HepG2 (cell line): ENCODE results near the gene RAB27B. TPM values are rescaled to one million over a fixed set of nuclear protein-coding genes. Genes with fewer than 3 reads are reported as not detected.

ENCODE experiments used
- ATAC-seq: fragments of 200-7000 bp; cut with Tn5 transposase; 3 replicates; pipeline ENCODE4 v1.9.1; 2020; ENCODE audit warnings: mild to moderate bottlenecking, moderate library complexity
- BruUV-seq: library from RNA; stranded (reverse); fragments of 400-500 nt; replicated peaks from 2 replicates; lab custom pipeline; 2021; lab: Mats Ljungman, UMichigan
- CTCF ChIA-PET: fragments of 300-600 bp; formaldehyde crosslinking; extraction: SDS; loops from one replicate; lab custom pipeline; 2021; ENCODE audit warnings: low total read pairs, inconsistent platforms, low intra/inter-chr PET ratio; lab: Yijun Ruan, JAX
- POLR2A ChIA-PET: fragments of 350-600 bp; sonication (Branson Sonifier 250); formaldehyde crosslinking; loops from one replicate; lab custom pipeline; 2020; ENCODE audit warnings: antibody characterized with exemption, inconsistent platforms; lab: Yijun Ruan, JAX
- DNase-seq: peaks from one replicate; pipeline ENCODE4 v3.0.0-alpha.2; 2015; ENCODE audit warnings: low spot score
- FAIRE-seq: peaks from 3 replicates; lab custom pipeline; 2011; peaks lifted over from hg19 to GRCh38; lab: Jason Lieb, UNC
- H2AFZ ChIP-seq: one replicate; pipeline ENCODE4 v1.6.1; 2011; ENCODE audit warnings: low read length, inconsistent platforms
- H3K27ac ChIP-seq: fragments of 300-600 bp; 3 replicates; pipeline ENCODE4 v1.8.0; 2011; ENCODE audit warnings: mixed run types, mild to moderate bottlenecking, mixed read lengths, low read length, inconsistent platforms; ENCODE audit not compliant: insufficient read depth; ENCODE audit errors: extremely low read length
- H3K27me3 ChIP-seq, 2 experiments: fragments of 200-600 bp in 1 of 2; 2 replicates in 1 of 2; 3 replicates in 1 of 2; pipeline versions ENCODE4 v1.6.0 to v1.8.0; 2011; ENCODE audit warnings: low read length in 2 of 2, mild to moderate bottlenecking in 2 of 2, moderate library complexity in 2 of 2, inconsistent platforms in 1 of 2; ENCODE audit not compliant: insufficient read depth in 2 of 2, control insufficient read depth in 1 of 2
- H3K36me3 ChIP-seq, 2 experiments: fragments of 200-600 bp in 1 of 2; replicated peaks in 1 of 2; 2 replicates in 1 of 2; 3 replicates in 1 of 2; pipeline versions ENCODE4 v1.5.1 to v1.8.0; 2011; ENCODE audit warnings: low read length in 2 of 2, inconsistent platforms in 1 of 2; ENCODE audit not compliant: insufficient read depth in 2 of 2, control insufficient read depth in 1 of 2
- H3K4me1 ChIP-seq: 2 replicates; pipeline ENCODE4 v1.5.1; 2012; ENCODE audit warnings: low read length, inconsistent platforms; ENCODE audit not compliant: insufficient read depth
- H3K4me2 ChIP-seq: 2 replicates; pipeline ENCODE4 v1.6.0; 2011; ENCODE audit warnings: low read depth, low read length, inconsistent platforms
- H3K4me3 ChIP-seq, 3 experiments: fragments of 200-600 bp in 1 of 3; sonication (generic), shearing (Covaris generic) in 1 of 3; replicated peaks in 1 of 3; 2 replicates each; pipeline ENCODE4 v1.5.1; 2011 to 2016; ENCODE audit warnings: low read length in 3 of 3, inconsistent platforms in 2 of 3, low read depth in 2 of 3, mild to moderate bottlenecking in 2 of 3, control low read depth in 1 of 3, mixed read lengths in 1 of 3; ENCODE audit not compliant: insufficient read depth in 1 of 3
- H3K79me2 ChIP-seq: one replicate; pipeline ENCODE4 v1.6.1; 2011; ENCODE audit warnings: low read length, inconsistent platforms; ENCODE audit not compliant: insufficient read depth
- H3K9ac ChIP-seq: 2 replicates; pipeline ENCODE4 v1.6.0; 2011; ENCODE audit warnings: mild to moderate bottlenecking, low read depth, low read length, inconsistent platforms; ENCODE audit not compliant: insufficient read depth
- H3K9me3 ChIP-seq: 2 replicates; pipeline ENCODE4 v1.5.1; 2012; ENCODE audit warnings: mild to moderate bottlenecking, low read length
- H4K20me1 ChIP-seq: 2 replicates; pipeline ENCODE4 v1.6.0; 2011; ENCODE audit warnings: inconsistent platforms, mild to moderate bottlenecking, low read length, moderate library complexity; ENCODE audit not compliant: insufficient read depth
- ARNT2 ChIP-seq: sonication (generic); formaldehyde crosslinking; IDR thresholded peaks from 2 replicates; pipeline ENCODE4 v1.8.0; 2022; ENCODE audit warnings: mild to moderate bottlenecking, low read depth, missing genetic modification reagents, moderate library complexity
- DDIT3 ChIP-seq: sonication (generic); formaldehyde crosslinking; IDR thresholded peaks from 2 replicates; pipeline ENCODE4 v1.4.0; 2020; ENCODE audit warnings: mild to moderate bottlenecking, missing genetic modification reagents
- ELF4 ChIP-seq: sonication (generic); formaldehyde crosslinking; IDR thresholded peaks from 2 replicates; pipeline ENCODE4 v1.5.0; 2020; ENCODE audit warnings: missing genetic modification reagents, mild to moderate bottlenecking, moderate library complexity, borderline replicate concordance
- IRF9 ChIP-seq: sonication (generic); formaldehyde crosslinking; IDR thresholded peaks from 2 replicates; pipeline ENCODE4 v1.8.0; 2022; ENCODE audit warnings: missing genetic modification reagents, mild to moderate bottlenecking, borderline replicate concordance
- ISX ChIP-seq: sonication (generic); formaldehyde crosslinking; conservative IDR thresholded peaks from 2 replicates; pipeline ENCODE4 v1.5.0; 2020; ENCODE audit warnings: missing genetic modification reagents
- MBNL3 ChIP-seq: fragments of 250-450 bp; sonication (Bioruptor Pico); conservative IDR thresholded peaks from 2 replicates; pipeline ENCODE4 v1.8.0; 2022; ENCODE audit warnings: mild to moderate bottlenecking, inconsistent platforms
- MED13 ChIP-seq: sonication (generic); formaldehyde crosslinking; IDR thresholded peaks from 2 replicates; pipeline ENCODE4 v1.5.0; 2020; ENCODE audit warnings: missing genetic modification reagents
- MXI1 ChIP-seq: IDR thresholded peaks from 3 replicates; pipeline ENCODE4 v1.6.1; 2012; ENCODE audit warnings: low read depth, low read length, inconsistent platforms, borderline replicate concordance
- RXRA ChIP-seq: sonication (generic); formaldehyde crosslinking; IDR thresholded peaks from 2 replicates; pipeline ENCODE4 v1.5.1; 2020; ENCODE audit warnings: missing genetic modification reagents
- TP53 ChIP-seq: sonication (generic); formaldehyde crosslinking; conservative IDR thresholded peaks from 2 replicates; pipeline ENCODE4 v1.4.0; 2020; ENCODE audit warnings: missing genetic modification reagents
- ZBTB21 ChIP-seq: sonication (generic); formaldehyde crosslinking; IDR thresholded peaks from 2 replicates; pipeline ENCODE4 v1.4.0; 2020; ENCODE audit warnings: missing genetic modification reagents
- ZNF160 ChIP-seq: sonication (generic); formaldehyde crosslinking; IDR thresholded peaks from 2 replicates; pipeline ENCODE4 v1.8.0; 2022; ENCODE audit warnings: mild to moderate bottlenecking, inconsistent platforms, missing genetic modification reagents
- ZNF317 ChIP-seq: sonication (generic); formaldehyde crosslinking; IDR thresholded peaks from 2 replicates; pipeline ENCODE4 v1.5.0; 2020; ENCODE audit warnings: mild to moderate bottlenecking, missing genetic modification reagents
- ZNF34 ChIP-seq: sonication (generic); formaldehyde crosslinking; IDR thresholded peaks from 2 replicates; pipeline ENCODE4 v1.4.0; 2020; ENCODE audit warnings: mild to moderate bottlenecking, missing genetic modification reagents, borderline replicate concordance
- ZNF580 ChIP-seq: IDR thresholded peaks from 2 replicates; pipeline ENCODE4 v1.6.1; 2016; ENCODE audit warnings: low read depth, borderline replicate concordance
- ZNF687 ChIP-seq: sonication (generic); formaldehyde crosslinking; IDR thresholded peaks from 2 replicates; pipeline ENCODE4 v1.5.1; 2020; ENCODE audit warnings: mild to moderate bottlenecking, missing genetic modification reagents, moderate library complexity
- ZNF773 ChIP-seq: sonication (generic); formaldehyde crosslinking; IDR thresholded peaks from 2 replicates; pipeline ENCODE4 v1.4.0; 2020; ENCODE audit warnings: missing genetic modification reagents, borderline replicate concordance
- ZSCAN21 ChIP-seq: sonication (generic); formaldehyde crosslinking; IDR thresholded peaks from 2 replicates; pipeline ENCODE4 v1.8.0; 2022; ENCODE audit warnings: mild to moderate bottlenecking, missing genetic modification reagents, moderate library complexity, borderline replicate concordance
- ZSCAN29 ChIP-seq: sonication (generic); formaldehyde crosslinking; conservative IDR thresholded peaks from 2 replicates; pipeline ENCODE4 v1.4.0; 2020; ENCODE audit warnings: mild to moderate bottlenecking, missing genetic modification reagents
- WGBS: methylation state at CpG from one replicate; pipeline ENCODE4 v1.1.6; 2017; ENCODE audit warnings: low lambda C conversion rate; 5-methylcytosine and 5-hydroxymethylcytosine counted together
- in situ Hi-C: cut with HindIII; loops from 2 replicates; pipeline ENCODE4 v1.10.0; 2017; ENCODE audit warnings: low pct_unique_long_range_greater_than_20kb; ENCODE audit not compliant: extremely low pct_ligation_motif_present
- intact Hi-C: fragments of 100-400 bp; cut with micrococcal nuclease; formaldehyde crosslinking; loops from one replicate; pipeline ENCODE4 v1.10.0; 2022; ENCODE audit not compliant: unreplicated experiment
- polyA plus RNA-seq, 8 experiments: library from polyadenylated mRNA; depleted of rRNA in 3 of 8; stranded (reverse) in 7 of 8; unstranded in 1 of 8; fragments of >200 nt; fragmentation: Illumina TruSeq in 4 of 8; extraction: Trizol in 4 of 8; gene quantifications; 2 replicates each; pipeline versions ENCODE4 v1.2.1 to v1.2.3, GENCODE V29; 2011 to 2016; ENCODE audit warnings: low read depth in 4 of 8, missing spikeins in 1 of 8, mixed read lengths in 1 of 8; ENCODE audit not compliant: insufficient read depth in 1 of 8
- total RNA-seq, 5 experiments: library from RNA; depleted of rRNA; stranded (reverse); fragments of >200 nt; fragmentation: Illumina TruSeq; extraction: Trizol; gene quantifications; 2 replicates each; pipeline ENCODE4 v1.2.3, GENCODE V29; 2016; ENCODE audit warnings: low read depth in 1 of 5

RAB27B gene
- total and polyA plus RNA-seq, 2 of the 13 experiments (the other 11 are each of a cell fraction or from before 2014, with no cell fraction given): not detected

- Histone ChIP-seq H4K20me1 (no peaks in the 10 kb centered on the region), H3K27ac (no peak overlapping the region), H3K4me1 (no peaks in the 10 kb centered on the region), H3K9ac (no peak overlapping the region), H3K27me3 (no peaks in the 10 kb centered on the region), H3K79me2 (no peaks in the 10 kb centered on the region), H3K4me2 (no peak overlapping the region), H3K9me3 (no peaks in the 10 kb centered on the region), H2AFZ (no peak overlapping the region), H3K4me3 (no peak overlapping the region), H3K36me3 (no peaks in the 10 kb centered on the region)
- CTCF ChIA-PET: no interaction called here
- POLR2A ChIA-PET: no interaction called here
- DNase-seq (no peak), FAIRE-seq (no peak), ATAC-seq (no peak)
- in situ Hi-C loops (no loop called here), intact Hi-C loops (no loop called here)
- BruUV-seq: no TSS peak
- TF ChIP-seq RXRA (no peak), TP53 (CRISPR knock-in tag) (no peak), DDIT3 (CRISPR knock-in tag) (no peak), ZNF160 (CRISPR knock-in tag) (no peak), ZNF580 (CRISPR knock-in tag) (no peak), ZNF773 (CRISPR knock-in tag) (no peak), ZBTB21 (CRISPR knock-in tag) (no peak), MED13 (CRISPR knock-in tag) (no peak), ZNF687 (CRISPR knock-in tag) (no peak), MXI1 (no peak), ISX (CRISPR knock-in tag) (no peak), ELF4 (no peak), ZNF317 (CRISPR knock-in tag) (no peak), ZSCAN29 (CRISPR knock-in tag) (no peak), ZSCAN21 (CRISPR knock-in tag) (no peak), ARNT2 (CRISPR knock-in tag) (no peak), MBNL3 (CRISPR knock-in tag) (no peak), IRF9 (CRISPR knock-in tag) (no peak), ZNF34 (CRISPR knock-in tag) (no peak)
- 28% methylated on average over 6 of the region's 6 CpGs for WGBS
Measured at GRCh38 chr18:54852780-54853675, 24.8 kb downstream of the RAB27B start.
